Natural killer cell (primary cell): Measurements from ENCODE around the gene TMEM231. TPM values are rescaled to one million over a fixed set of nuclear protein-coding genes. Genes with fewer than 3 reads are reported as not detected.
A peak's percentile ranks its signal among the peaks of the same experiment; 100 is the strongest.
"Not testable (repeated sequence)": the region's sequence is repeated elsewhere in the genome, so short reads cannot be mapped to it uniquely, and the experiment has no call there.

ENCODE experiments used
- ATAC-seq, 3 donors: fragments of 150-1000 bp in 2 of 3; fragments of 200-7000 bp in 1 of 3; cut with Tn5 transposase; 1 replicate in 1 of 3; 2 replicates in 2 of 3; pipeline ENCODE4 v1.10.0; 2021; ENCODE audit warnings: mild to moderate bottlenecking in 2 of 3, moderate library complexity in 2 of 3
- DNase-seq, 2 donors: peaks; one replicate each; pipeline versions ENCODE4 v3.0.0 to v3.0.0-alpha.2; 2013 to 2021; ENCODE audit warnings: mixed read lengths in 1 of 2
- H3K27ac ChIP-seq: one replicate; pipeline ENCODE4 v1.5.1; 2013; ENCODE audit warnings: mild to moderate bottlenecking, low read length
- H3K27me3 ChIP-seq: one replicate; pipeline ENCODE4 v1.6.1; 2013; ENCODE audit warnings: low read length; ENCODE audit not compliant: control insufficient read depth, insufficient read depth
- H3K36me3 ChIP-seq: one replicate; pipeline ENCODE4 v1.6.1; 2013; ENCODE audit warnings: low read length; ENCODE audit not compliant: control insufficient read depth, insufficient read depth
- H3K4me1 ChIP-seq: one replicate; pipeline ENCODE4 v1.6.1; 2013; ENCODE audit warnings: low read length; ENCODE audit not compliant: control insufficient read depth, insufficient read depth
- H3K4me3 ChIP-seq: one replicate; pipeline ENCODE4 v1.5.1; 2013; ENCODE audit warnings: low read length
- H3K9me3 ChIP-seq: one replicate; pipeline ENCODE4 v1.6.1; 2013; ENCODE audit warnings: low read length; ENCODE audit not compliant: control insufficient read depth, insufficient read depth
- H3K27ac Mint-ChIP-seq, 2 donors: one replicate each; pipeline ENCODE4 v1.8.0; 2022; ENCODE audit warnings: mild to moderate bottlenecking in 2 of 2, mixed read lengths in 2 of 2, moderate library complexity in 1 of 2
- H3K27me3 Mint-ChIP-seq, 2 donors: one replicate each; pipeline ENCODE4 v1.8.0; 2022; ENCODE audit warnings: low read depth in 2 of 2, mixed read lengths in 2 of 2
- H3K36me3 Mint-ChIP-seq: one replicate; pipeline ENCODE4 v1.8.0; 2022; ENCODE audit warnings: mixed read lengths
- H3K4me1 Mint-ChIP-seq, 2 donors: one replicate each; pipeline ENCODE4 v1.8.0; 2022; ENCODE audit warnings: mixed read lengths in 2 of 2
- H3K4me3 Mint-ChIP-seq: one replicate; pipeline ENCODE4 v1.8.0; 2022; ENCODE audit warnings: mild to moderate bottlenecking, moderate library complexity, mixed read lengths
- H3K9me3 Mint-ChIP-seq, 2 donors: one replicate each; pipeline ENCODE4 v1.8.0; 2022; ENCODE audit warnings: mixed read lengths in 2 of 2
- CTCF ChIP-seq: fragments of 200-600 bp; IDR thresholded peaks from one replicate; pipeline ENCODE4 v1.8.0; 2022; ENCODE audit warnings: antibody characterized with exemption
- WGBS: methylation state at CpG from one replicate; pipeline ENCODE4 v1.1.7; 2013; ENCODE audit warnings: missing lambda C conversion rate; ENCODE audit not compliant: insufficient coverage; 5-methylcytosine and 5-hydroxymethylcytosine counted together
- intact Hi-C: fragments of 100-400 bp; cut with micrococcal nuclease; formaldehyde crosslinking; loops from one replicate; pipeline ENCODE4 v1.14.2; 2022
- total RNA-seq, 4 donors: library from RNA; stranded (reverse); fragments of 120-200 nt in 1 of 4; gene quantifications; one replicate each; pipeline versions ENCODE4 v1.2.3 to v1.2.4, GENCODE V29; 2013 to 2022

TMEM231 gene
- total RNA-seq, 3 donors from 2014 or later (not counting 1 experiment from before 2014, with no cell fraction given), result 2.1 to 2.7 (median 2.4) TPM

DNA sequence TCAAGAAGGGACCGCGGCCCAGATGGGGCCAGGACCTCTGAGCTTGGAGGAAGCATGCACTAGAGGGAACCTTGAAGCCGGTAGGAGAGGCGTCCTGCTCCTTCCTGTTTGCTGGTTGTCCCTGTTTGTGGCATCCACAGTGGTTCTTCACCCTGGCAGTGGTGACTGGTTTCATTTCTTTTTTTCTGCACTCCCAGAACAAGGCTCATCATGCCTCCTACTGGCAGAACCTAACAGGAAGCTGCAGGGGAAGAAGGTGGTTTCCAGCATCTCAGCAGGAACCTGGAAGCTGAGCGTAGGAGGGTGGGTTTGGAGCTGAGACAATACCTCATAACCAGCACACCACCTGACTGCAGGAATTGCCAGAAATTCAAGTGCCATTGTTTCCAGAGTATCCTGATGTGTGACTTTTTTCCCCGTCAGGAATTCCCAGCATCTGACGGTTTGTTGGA, 5.8 kb downstream of the TMEM231 start:
- no peaks in the 10 kb centered on the region for H3K9me3 ChIP-seq
- ATAC-seq (peak in 2 of 3 donors; percentile 37 to 44), DNase-seq (peak in 1 of 2 donors; percentile 64)
- H3K36me3 ChIP-seq, result no peaks in the 10 kb centered on the region
- intact Hi-C loops, result no loop called here
- peaks cover 1 to 2% of the 10 kb centered on the region in 2 donors for H3K4me1 Mint-ChIP-seq
- no peaks in the 10 kb centered on the region for H3K36me3 Mint-ChIP-seq
- peaks cover 4% of the 10 kb centered on the region for H3K4me1 ChIP-seq
- no peak overlapping the region for H3K4me3 Mint-ChIP-seq
- no peak for TF ChIP-seq CTCF
- no peaks in the 10 kb centered on the region for H3K9me3 Mint-ChIP-seq
- no peak overlapping the region for H3K27ac Mint-ChIP-seq
- 64% methylated on average over 6 of the region's 7 CpGs for WGBS
- H3K27me3 ChIP-seq, result no peaks in the 10 kb centered on the region
- H3K4me3 ChIP-seq, result no peak overlapping the region
- H3K27ac ChIP-seq, result no peak overlapping the region
- peaks cover 13 to 16% of the 10 kb centered on the region in 2 donors for H3K27me3 Mint-ChIP-seq

GRCh38 chr16:75548456-75548855, 7.6 kb downstream of the TMEM231 start:
- H3K9me3 ChIP-seq, H3K27me3 ChIP-seq, H3K27ac Mint-ChIP-seq, H3K36me3 Mint-ChIP-seq, ATAC-seq, DNase-seq, H3K36me3 ChIP-seq, H3K9me3 Mint-ChIP-seq, H3K4me3 Mint-ChIP-seq, H3K4me1 ChIP-seq, H3K4me1 Mint-ChIP-seq, intact Hi-C loops, H3K4me3 ChIP-seq, H3K27ac ChIP-seq: not testable (repeated sequence)
- H3K27me3 Mint-ChIP-seq, result peaks cover 13% of the 10 kb centered on the region in 2 donors
- WGBS, result 95% methylated on average over 9 of the region's 9 CpGs

DNA sequence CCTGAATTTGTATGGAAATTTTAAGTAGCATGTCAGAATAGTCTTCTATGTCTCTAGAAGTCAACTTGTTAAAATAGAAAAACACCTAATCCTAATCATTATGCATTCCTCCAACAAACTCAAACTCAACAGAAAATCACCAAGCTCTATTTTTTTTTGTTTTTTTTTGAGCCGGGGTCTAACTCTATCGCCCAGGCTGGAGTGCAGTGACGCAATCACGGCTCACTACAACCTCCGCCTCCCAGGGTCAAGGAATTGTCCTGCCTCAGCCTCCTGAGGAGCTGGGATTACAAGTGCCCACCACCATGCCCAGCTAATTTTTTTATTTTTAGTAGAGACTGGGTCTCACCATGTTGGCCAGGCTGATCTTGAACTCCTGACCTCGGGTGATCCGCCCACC, 9.8 kb downstream of the TMEM231 start:
- H3K36me3 Mint-ChIP-seq, result no peaks in the 10 kb centered on the region
- Histone ChIP-seq H3K27me3 (no peaks in the 10 kb centered on the region), H3K4me1 (no peaks in the 10 kb centered on the region), H3K36me3 (no peaks in the 10 kb centered on the region), H3K27ac (no peak overlapping the region), H3K9me3 (no peaks in the 10 kb centered on the region), H3K4me3 (no peak overlapping the region)
- intact Hi-C loops, result no loop called here
- no peaks in the 10 kb centered on the region for H3K9me3 Mint-ChIP-seq
- no peaks in the 10 kb centered on the region for H3K4me1 Mint-ChIP-seq
- no peak for TF ChIP-seq CTCF
- ATAC-seq, result no peak
- no peak overlapping the region for H3K4me3 Mint-ChIP-seq
- H3K27me3 Mint-ChIP-seq, result peaks cover 4 to 6% of the 10 kb centered on the region in 2 donors
- no peak for DNase-seq
- no peak overlapping the region for H3K27ac Mint-ChIP-seq
- 94% methylated on average over 7 of the region's 7 CpGs for WGBS

- ATAC-seq, H3K4me1 Mint-ChIP-seq, H3K4me3 Mint-ChIP-seq, H3K27me3 ChIP-seq, intact Hi-C loops, H3K27ac ChIP-seq, H3K27me3 Mint-ChIP-seq, H3K4me1 ChIP-seq, H3K27ac Mint-ChIP-seq, H3K36me3 Mint-ChIP-seq, DNase-seq, H3K9me3 Mint-ChIP-seq, H3K4me3 ChIP-seq, H3K36me3 ChIP-seq, H3K9me3 ChIP-seq: not testable (repeated sequence)
- WGBS, result no CpG with 5 or more reads among the region's 1 CpG
Measured at GRCh38 chr16:75545879-75546278, 10.2 kb downstream of the TMEM231 start.

GRCh38 chr16:75542462-75542861, 13.6 kb downstream of the TMEM231 start:
- H3K4me3 ChIP-seq, H3K36me3 ChIP-seq, H3K9me3 ChIP-seq, H3K27me3 ChIP-seq, ATAC-seq, H3K36me3 Mint-ChIP-seq, H3K4me1 Mint-ChIP-seq, H3K4me3 Mint-ChIP-seq, H3K27ac Mint-ChIP-seq, H3K9me3 Mint-ChIP-seq, intact Hi-C loops, H3K4me1 ChIP-seq, H3K27me3 Mint-ChIP-seq, DNase-seq, H3K27ac ChIP-seq: not testable (repeated sequence)
- WGBS, result 95% methylated on average over 3 of the region's 8 CpGs
